ENCODE data around the gene XIRP2.

Gene XIRP2

DNA sequence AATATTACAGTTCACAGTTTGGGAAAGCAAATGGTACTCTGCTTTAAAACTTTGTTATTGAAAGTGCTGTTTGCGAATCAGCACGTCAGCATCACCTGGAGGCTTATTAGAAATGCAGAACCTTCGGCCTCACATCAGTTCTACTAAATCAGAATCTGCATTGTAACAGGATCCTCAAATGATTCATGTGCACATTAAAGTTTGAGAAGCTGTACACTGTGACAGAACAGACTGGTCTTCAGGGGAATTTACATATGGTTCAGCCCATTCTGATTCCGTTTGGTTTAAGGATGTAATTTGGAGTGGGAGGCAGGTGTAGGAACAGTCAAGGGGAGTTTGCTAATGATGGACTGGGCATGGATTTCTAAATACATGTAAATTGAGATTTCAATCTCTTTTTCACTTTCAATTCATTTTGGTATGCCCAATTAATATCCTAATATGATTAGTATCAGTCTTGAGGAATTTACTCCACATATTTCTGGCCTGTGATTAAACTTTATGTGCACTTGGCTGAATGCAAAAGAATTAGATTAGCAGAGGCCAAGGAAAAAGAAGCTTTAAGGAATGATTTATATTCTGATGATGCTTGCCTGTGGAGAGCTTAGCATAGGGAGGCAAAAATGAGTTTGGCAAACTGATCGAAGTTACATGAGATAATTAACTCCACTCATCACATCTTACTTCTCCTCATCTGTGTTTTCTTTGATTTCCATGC is 248.8 kb downstream of the XIRP2 start:
- no peak for DNase-seq

GRCh38 chr2:167140330-167140729 is 252.1 kb downstream of the XIRP2 start:
- DNase-seq: no peak

GRCh38 chr2:167140767-167141166 is 252.5 kb downstream of the XIRP2 start:
- DNase-seq: no peak

DNA sequence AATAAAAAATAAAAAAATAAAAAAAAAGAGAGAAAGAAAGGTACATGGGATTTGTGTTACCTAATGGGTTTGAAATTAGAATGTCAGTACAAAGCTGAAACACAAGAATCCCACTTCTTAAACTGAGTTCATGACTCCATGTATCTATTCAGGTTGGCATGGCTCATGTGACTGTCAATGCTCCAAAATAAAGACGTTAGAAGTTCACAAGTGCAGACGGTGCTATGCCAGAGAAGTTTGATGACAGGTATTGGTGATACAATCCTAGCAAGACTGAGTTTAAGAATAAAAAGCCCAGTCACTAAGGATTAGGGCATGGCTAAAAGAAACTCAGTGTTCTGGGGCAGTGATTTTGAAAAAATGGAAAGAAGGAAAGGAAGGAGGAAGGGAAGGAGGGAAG is 254.3 kb downstream of the XIRP2 start:
- DNase-seq: no peak

GRCh38 chr2:167144179-167144898 is 256.1 kb downstream of the XIRP2 start:
- no peak for DNase-seq

DNA sequence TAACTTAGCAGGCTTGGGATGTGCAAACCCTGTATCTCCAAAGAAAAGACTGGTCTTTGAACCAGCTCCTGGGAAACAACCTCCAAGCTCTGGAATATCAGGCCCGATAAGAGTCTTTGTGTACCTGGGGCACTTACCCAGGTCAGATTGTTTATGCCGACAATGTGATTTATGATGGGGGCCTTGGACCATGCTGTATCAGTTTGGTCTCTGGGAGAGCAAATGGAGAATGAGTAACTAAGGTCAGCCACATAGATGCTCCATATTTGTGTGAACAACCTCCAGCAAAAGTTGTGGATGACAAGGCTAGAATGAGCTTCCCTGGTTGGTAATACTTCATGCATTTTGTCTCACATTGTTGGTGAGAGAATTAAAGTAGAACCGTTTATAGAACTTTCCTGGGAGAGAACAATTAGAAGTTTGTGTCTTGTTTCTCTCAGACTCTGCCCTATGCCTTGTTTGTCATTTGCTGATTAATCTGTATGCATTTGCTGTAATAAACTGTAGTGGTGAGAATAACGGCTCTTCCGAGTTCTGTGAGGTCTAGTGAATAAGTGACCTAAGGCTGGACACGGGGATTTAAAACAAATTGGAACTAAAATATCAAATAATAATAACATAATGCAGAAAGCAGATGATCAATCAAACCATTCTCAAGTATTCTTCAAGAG is 259.1 kb downstream of the XIRP2 start:
- no peak for DNase-seq

GRCh38 chr2:167151894-167152293 is 263.6 kb downstream of the XIRP2 start:
- DNase-seq: no peak

GRCh38 chr2:167157523-167157922 is 269.2 kb downstream of the XIRP2 start:
- no peak for DNase-seq

- DNase-seq: no peak
Measured at GRCh38 chr2:167177196-167177595, 288.9 kb downstream of the XIRP2 start.

GRCh38 chr2:167181134-167181533 is 292.9 kb downstream of the XIRP2 start:
- no peak for DNase-seq

- no peak for DNase-seq
Measured at GRCh38 chr2:167181688-167182087, 293.4 kb downstream of the XIRP2 start.

GRCh38 chr2:167182403-167182802 is 294.1 kb downstream of the XIRP2 start:
- DNase-seq: no peak

DNA sequence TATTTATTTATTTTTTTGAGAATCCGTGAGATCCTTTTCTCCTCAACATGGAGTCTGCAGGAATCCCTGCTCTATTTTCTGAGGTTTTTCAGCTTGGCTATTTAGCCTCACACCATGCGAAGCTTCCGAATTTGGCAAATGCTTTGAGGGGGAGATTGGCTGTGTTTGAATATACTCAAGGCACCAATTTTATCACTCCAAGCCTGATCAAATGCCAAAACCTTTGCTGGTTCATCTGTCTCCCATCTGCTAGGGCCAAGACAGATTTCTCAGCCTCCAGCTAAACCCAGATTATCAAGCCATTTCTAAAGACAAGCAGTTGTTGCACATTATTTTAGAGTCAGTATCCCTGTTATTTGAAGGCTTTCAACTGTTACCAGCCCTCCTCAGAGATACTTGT is 295.7 kb downstream of the XIRP2 start:
- DNase-seq: no peak

- DNase-seq: no peak
Measured at GRCh38 chr2:167186465-167186864, 298.2 kb downstream of the XIRP2 start.

DNA sequence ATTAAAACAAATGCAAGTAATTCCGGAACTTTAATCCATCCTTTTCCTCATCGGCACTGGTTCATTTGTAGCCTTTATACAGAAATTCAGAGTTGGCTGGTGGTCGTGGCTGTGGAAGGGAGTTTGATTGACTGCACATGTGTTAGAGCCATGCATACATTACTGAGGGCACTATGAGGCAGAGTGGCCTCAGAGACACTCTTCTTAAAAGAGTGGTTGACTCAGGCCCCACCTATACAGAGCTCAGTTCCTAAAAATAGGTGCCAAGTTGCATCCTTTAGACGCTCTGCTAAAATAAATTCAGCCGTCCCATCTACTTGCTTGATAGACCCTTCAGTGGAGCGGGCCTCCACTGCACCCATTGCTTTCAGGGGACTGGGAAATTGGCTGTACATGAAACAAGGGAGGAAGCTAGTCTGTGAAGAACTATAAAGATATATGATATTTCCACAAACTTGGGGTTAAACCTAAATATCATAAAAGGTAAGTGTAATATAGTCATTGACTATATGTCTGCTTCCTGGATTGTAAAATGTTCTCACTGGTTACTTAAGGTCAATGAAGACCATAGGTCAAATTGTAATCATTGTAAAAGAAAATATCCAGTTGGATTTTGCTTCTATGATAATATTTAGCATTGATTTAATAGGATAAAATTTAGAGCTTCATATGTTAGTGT is 298.9 kb downstream of the XIRP2 start:
- no peak for DNase-seq

DNA sequence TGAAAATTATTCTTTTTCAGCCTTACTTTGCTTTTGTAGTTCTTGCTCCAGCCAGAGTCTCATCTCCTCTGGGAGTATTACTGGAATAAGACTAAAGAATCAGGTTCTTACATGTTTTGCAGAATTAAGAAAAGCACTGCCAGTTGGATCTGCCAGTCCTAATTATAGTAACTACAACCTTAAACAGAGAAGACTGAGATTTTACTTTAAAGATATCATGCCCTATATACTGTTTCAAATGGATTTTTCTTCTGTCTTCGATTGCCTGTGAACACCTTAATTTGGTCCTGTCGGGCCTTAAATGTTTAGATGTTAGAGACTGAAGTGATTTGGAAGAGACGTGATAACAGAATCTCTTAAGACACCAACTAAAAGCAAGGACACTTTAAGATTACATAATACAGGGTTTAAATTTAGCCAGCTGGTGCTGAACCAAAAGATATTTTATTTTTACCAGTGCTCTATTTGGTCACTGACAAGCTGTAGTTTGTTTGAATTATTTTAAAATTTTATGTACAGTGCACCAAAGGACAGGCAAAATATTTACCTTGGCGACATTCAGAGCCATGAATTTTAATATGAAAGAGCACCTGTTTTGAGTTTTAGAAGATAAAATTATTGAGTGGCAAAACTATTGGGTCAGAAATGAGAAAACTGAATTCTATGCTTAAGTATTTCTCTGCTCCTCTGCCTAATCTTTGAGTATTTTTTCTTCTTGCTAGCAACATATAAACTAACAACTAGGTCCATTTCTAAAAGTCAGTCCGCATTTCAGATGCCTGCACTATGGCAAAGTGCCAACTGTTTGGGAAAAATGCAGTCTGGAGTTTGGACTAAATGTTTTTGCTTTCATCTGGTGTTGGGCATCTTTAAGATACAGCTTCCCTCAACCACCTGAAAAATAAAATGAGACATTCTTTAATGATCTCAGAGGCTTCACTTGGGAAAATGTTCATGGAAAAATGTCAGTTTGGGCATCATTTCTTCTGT is 300.0 kb downstream of the XIRP2 start:
- no peak for DNase-seq

GRCh38 chr2:167190053-167190452 is 301.8 kb downstream of the XIRP2 start:
- DNase-seq: no peak

DNA sequence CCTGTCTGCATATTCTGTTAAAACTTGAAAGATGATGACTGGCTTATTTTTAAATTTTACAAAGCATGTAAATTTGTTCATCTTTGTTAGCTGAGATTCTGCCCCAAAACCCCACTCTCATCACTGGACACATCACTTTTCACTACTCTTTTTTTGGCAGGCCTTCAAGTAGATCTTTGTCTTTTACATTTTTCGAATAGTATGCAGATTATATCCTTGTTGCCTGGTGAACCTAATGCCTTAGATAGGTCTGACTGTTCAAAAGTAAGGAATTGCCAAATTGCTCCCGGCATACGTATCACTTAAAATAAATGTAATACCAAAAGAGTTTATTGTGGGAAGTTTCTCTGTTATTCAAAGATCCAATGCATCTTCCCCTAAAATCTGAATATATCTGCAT is 303.3 kb downstream of the XIRP2 start:
- DNase-seq: no peak

DNA sequence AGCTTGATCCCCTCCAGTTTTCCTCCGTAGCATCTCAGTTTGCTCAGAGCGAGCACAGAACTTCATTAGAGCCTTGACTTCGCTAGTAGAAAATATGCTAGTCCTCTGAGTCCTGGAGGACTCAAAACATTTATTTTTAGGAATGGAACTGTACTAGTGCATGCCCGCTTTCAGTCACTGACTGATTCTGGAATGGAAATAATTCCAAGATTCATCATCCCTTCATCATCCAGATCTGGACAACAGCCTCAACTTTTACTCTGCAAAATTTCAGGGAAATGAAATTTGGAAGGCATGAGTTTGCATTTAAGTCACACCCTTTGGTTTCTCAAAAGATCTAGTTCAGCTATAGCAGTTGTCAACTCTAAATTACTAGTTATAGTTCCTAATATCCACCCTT is 304.6 kb downstream of the XIRP2 start:
- DNase-seq: no peak

- DNase-seq: no peak
Measured at GRCh38 chr2:167196461-167197252, 308.4 kb downstream of the XIRP2 start.

DNA sequence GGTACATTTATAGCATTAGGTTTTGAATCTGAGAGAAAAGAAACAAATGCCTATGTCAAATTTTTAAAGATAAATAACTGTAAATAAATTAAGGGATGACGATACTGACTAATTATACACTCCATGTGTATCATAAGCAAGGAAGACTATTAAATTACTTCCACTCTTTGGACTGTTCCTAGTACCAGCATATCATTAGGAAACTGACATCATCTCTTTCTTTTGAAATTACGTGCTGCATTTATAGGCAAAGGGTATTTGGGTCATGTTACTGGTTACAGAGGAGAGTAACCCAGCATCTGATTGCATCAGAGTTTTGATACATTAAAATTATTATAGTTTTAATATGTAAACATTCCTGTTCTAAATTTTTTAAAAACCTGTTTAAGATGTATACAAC is 309.7 kb downstream of the XIRP2 start:
- DNase-seq: no peak
